ENCODE results near the gene DEPDC1.
"Not testable (repeated sequence)": the region's sequence is repeated elsewhere in the genome, so short reads cannot be mapped to it uniquely, and the experiment has no call there.

DEPDC1 gene

GRCh38 chr1:68492255-68492654, 4.6 kb downstream of the DEPDC1 start:
- H3K36me3 ChIP-seq (ENCODE audit: insufficient read depth, low read length) = not testable (repeated sequence)

GRCh38 chr1:68490046-68490651, 6.7 kb downstream of the DEPDC1 start:
- no peaks in the 10 kb centered on the region; the same call in 1 of the 2 replicates for H3K4me1 ChIP-seq (ENCODE audit: insufficient read depth, low read length)
- peaks cover 3% of the 10 kb centered on the region; the same call in 1 of the 2 replicates for H3K36me3 ChIP-seq (ENCODE audit: insufficient read depth, low read length)
- H3K9me3 ChIP-seq (ENCODE audit: control insufficient read depth, insufficient read depth, low read length) = no peaks in the 10 kb centered on the region
- no peak overlapping the region for H3K9ac ChIP-seq (ENCODE audit: low read depth, low read length)

More at GRCh38 chr1:68492255-68492654, 4.6 kb downstream of the DEPDC1 start:
- not testable (repeated sequence) for H3K9me3 ChIP-seq (ENCODE audit: control insufficient read depth, insufficient read depth, low read length); H3K9ac ChIP-seq (ENCODE audit: low read depth, low read length); H3K4me1 ChIP-seq (ENCODE audit: insufficient read depth, low read length)

GRCh38 chr1:68485431-68486022, 11.4 kb downstream of the DEPDC1 start:
- no peak overlapping the region for H3K9ac ChIP-seq (ENCODE audit: low read depth, low read length)
- H3K9me3 ChIP-seq (ENCODE audit: control insufficient read depth, insufficient read depth, low read length) = no peaks in the 10 kb centered on the region
- peaks cover 5% of the 10 kb centered on the region for H3K36me3 ChIP-seq (ENCODE audit: insufficient read depth, low read length)
- no peaks in the 10 kb centered on the region for H3K4me1 ChIP-seq (ENCODE audit: insufficient read depth, low read length)

- no peaks in the 10 kb centered on the region for H3K4me1 ChIP-seq (ENCODE audit: insufficient read depth, low read length)
- H3K36me3 ChIP-seq (ENCODE audit: insufficient read depth, low read length) = peaks cover 4% of the 10 kb centered on the region; the same call in 1 of the 2 replicates
- H3K9ac ChIP-seq (ENCODE audit: low read depth, low read length) = no peak overlapping the region
- H3K9me3 ChIP-seq (ENCODE audit: control insufficient read depth, insufficient read depth, low read length) = no peaks in the 10 kb centered on the region
Observed at GRCh38 chr1:68484618-68485017, 12.3 kb downstream of the DEPDC1 start.

GRCh38 chr1:68481041-68481440, 15.8 kb downstream of the DEPDC1 start:
- H3K36me3 ChIP-seq (ENCODE audit: insufficient read depth, low read length) = peaks cover 4% of the 10 kb centered on the region; the same call in 1 of the 2 replicates

GRCh38 chr1:68479501-68479900, 17.4 kb downstream of the DEPDC1 start:
- peaks cover 4% of the 10 kb centered on the region; the same call in 1 of the 2 replicates for H3K36me3 ChIP-seq (ENCODE audit: insufficient read depth, low read length)
- H3K9me3 ChIP-seq (ENCODE audit: control insufficient read depth, insufficient read depth, low read length) = no peaks in the 10 kb centered on the region; the same call in 1 of the 2 replicates
- peaks cover 3% of the 10 kb centered on the region; the same call in 1 of the 2 replicates for H3K4me1 ChIP-seq (ENCODE audit: insufficient read depth, low read length)
- no peak overlapping the region for H3K9ac ChIP-seq (ENCODE audit: low read depth, low read length)

More at GRCh38 chr1:68481041-68481440, 15.8 kb downstream of the DEPDC1 start:
- Histone ChIP-seq H3K9me3 (ENCODE audit: control insufficient read depth, insufficient read depth, low read length) (no peaks in the 10 kb centered on the region; the same call in 1 of the 2 replicates), H3K9ac (ENCODE audit: low read depth, low read length) (no peak overlapping the region), H3K4me1 (ENCODE audit: insufficient read depth, low read length) (peaks cover 3% of the 10 kb centered on the region; the same call in 1 of the 2 replicates)

GRCh38 chr1:68478662-68479061, 18.2 kb downstream of the DEPDC1 start:
- H3K36me3 ChIP-seq (ENCODE audit: insufficient read depth, low read length) = peaks cover 4% of the 10 kb centered on the region; the same call in 1 of the 2 replicates
- no peak overlapping the region for H3K9ac ChIP-seq (ENCODE audit: low read depth, low read length)
- no peaks in the 10 kb centered on the region; the same call in 1 of the 2 replicates for H3K9me3 ChIP-seq (ENCODE audit: control insufficient read depth, insufficient read depth, low read length)
- H3K4me1 ChIP-seq (ENCODE audit: insufficient read depth, low read length) = peaks cover 3% of the 10 kb centered on the region; the same call in 1 of the 2 replicates

- H3K9ac ChIP-seq (ENCODE audit: low read depth, low read length); H3K9me3 ChIP-seq (ENCODE audit: control insufficient read depth, insufficient read depth, low read length); H3K36me3 ChIP-seq (ENCODE audit: insufficient read depth, low read length); H3K4me1 ChIP-seq (ENCODE audit: insufficient read depth, low read length): not testable (repeated sequence)
Observed at GRCh38 chr1:68476626-68477025, 20.3 kb downstream of the DEPDC1 start.

- Histone ChIP-seq H3K4me1 (ENCODE audit: insufficient read depth, low read length) (no peaks in the 10 kb centered on the region), H3K36me3 (ENCODE audit: insufficient read depth, low read length) (no peaks in the 10 kb centered on the region), H3K9ac (ENCODE audit: low read depth, low read length) (no peak overlapping the region), H3K9me3 (ENCODE audit: control insufficient read depth, insufficient read depth, low read length) (no peaks in the 10 kb centered on the region)
Observed at GRCh38 chr1:68473060-68473459, 23.8 kb downstream of the DEPDC1 start.

GRCh38 chr1:68470388-68470970, 26.4 kb downstream of the DEPDC1 start:
- Histone ChIP-seq H3K9ac (ENCODE audit: low read depth, low read length) (no peak overlapping the region), H3K36me3 (ENCODE audit: insufficient read depth, low read length) (no peaks in the 10 kb centered on the region), H3K9me3 (ENCODE audit: control insufficient read depth, insufficient read depth, low read length) (no peaks in the 10 kb centered on the region)

GRCh38 chr1:68464891-68465290, 32.0 kb downstream of the DEPDC1 start:
- no peak overlapping the region for H3K9ac ChIP-seq (ENCODE audit: low read depth, low read length)

More at GRCh38 chr1:68470388-68470970, 26.4 kb downstream of the DEPDC1 start:
- H3K4me1 ChIP-seq (ENCODE audit: insufficient read depth, low read length) = peaks cover 2% of the 10 kb centered on the region; the same call in 1 of the 2 replicates

GRCh38 chr1:68460935-68461334, 35.9 kb downstream of the DEPDC1 start:
- Histone ChIP-seq H3K36me3 (ENCODE audit: insufficient read depth, low read length) (no peaks in the 10 kb centered on the region), H3K9ac (ENCODE audit: low read depth, low read length) (no peak overlapping the region), H3K9me3 (ENCODE audit: control insufficient read depth, insufficient read depth, low read length) (peaks cover 9% of the 10 kb centered on the region), H3K4me1 (ENCODE audit: insufficient read depth, low read length) (peaks cover 4% of the 10 kb centered on the region; the same call in 1 of the 2 replicates)

More at GRCh38 chr1:68464891-68465290, 32.0 kb downstream of the DEPDC1 start:
- Histone ChIP-seq H3K9me3 (ENCODE audit: control insufficient read depth, insufficient read depth, low read length) (peaks cover 9% of the 10 kb centered on the region), H3K36me3 (ENCODE audit: insufficient read depth, low read length) (no peaks in the 10 kb centered on the region), H3K4me1 (ENCODE audit: insufficient read depth, low read length) (peaks cover 6% of the 10 kb centered on the region; the same call in 1 of the 2 replicates)

GRCh38 chr1:68459796-68460195, 37.1 kb downstream of the DEPDC1 start:
- no peaks in the 10 kb centered on the region for H3K4me1 ChIP-seq (ENCODE audit: insufficient read depth, low read length)
- H3K9me3 ChIP-seq (ENCODE audit: control insufficient read depth, insufficient read depth, low read length) = peaks cover 9% of the 10 kb centered on the region
- H3K9ac ChIP-seq (ENCODE audit: low read depth, low read length) = no peak overlapping the region
- no peaks in the 10 kb centered on the region for H3K36me3 ChIP-seq (ENCODE audit: insufficient read depth, low read length)

GRCh38 chr1:68459091-68459490, 37.8 kb downstream of the DEPDC1 start:
- Histone ChIP-seq H3K9me3 (ENCODE audit: control insufficient read depth, insufficient read depth, low read length) (peaks cover 9% of the 10 kb centered on the region), H3K4me1 (ENCODE audit: insufficient read depth, low read length) (no peaks in the 10 kb centered on the region), H3K36me3 (ENCODE audit: insufficient read depth, low read length) (no peaks in the 10 kb centered on the region), H3K9ac (ENCODE audit: low read depth, low read length) (no peak overlapping the region)
